Calu3 (cell line): ENCODE measurements around the gene ME1. TPM values are rescaled to one million over a fixed set of nuclear protein-coding genes. Genes with fewer than 3 reads are reported as not detected.

Experiments
- BruUV-seq: library from RNA; stranded (reverse); fragments of 400-500 nt; replicated peaks from 2 replicates; lab custom pipeline; 2021; lab: Mats Ljungman, UMichigan
- CTCF ChIA-PET: fragments of 300-600 bp; sonication (Branson Sonifier 250); formaldehyde crosslinking; loops from one replicate; lab custom pipeline; 2022; ENCODE audit warnings: antibody characterized with exemption; lab: Charles Lee
- DNase-seq: peaks from one replicate; pipeline ENCODE4 v3.0.0; 2022
- H3K27ac Mint-ChIP-seq: one replicate; pipeline ENCODE4 v1.8.0; 2022; ENCODE audit warnings: mixed read lengths; ENCODE audit not compliant: unreplicated experiment
- H3K27me3 Mint-ChIP-seq: one replicate; pipeline ENCODE4 v1.8.0; 2022; ENCODE audit warnings: mixed read lengths; ENCODE audit not compliant: unreplicated experiment
- H3K36me3 Mint-ChIP-seq: one replicate; pipeline ENCODE4 v1.8.0; 2022; ENCODE audit warnings: mild to moderate bottlenecking, moderate library complexity, mixed read lengths; ENCODE audit not compliant: insufficient read depth, unreplicated experiment
- H3K4me1 Mint-ChIP-seq: one replicate; pipeline ENCODE4 v1.8.0; 2022; ENCODE audit warnings: mild to moderate bottlenecking, low read depth, mixed read lengths; ENCODE audit not compliant: unreplicated experiment
- H3K4me3 Mint-ChIP-seq: one replicate; pipeline ENCODE4 v1.8.0; 2022; ENCODE audit warnings: mild to moderate bottlenecking, low read depth, moderate library complexity, mixed read lengths; ENCODE audit not compliant: unreplicated experiment
- H3K9me3 Mint-ChIP-seq: one replicate; pipeline ENCODE4 v1.8.0; 2022; ENCODE audit warnings: low read depth, mixed read lengths; ENCODE audit not compliant: unreplicated experiment
- intact Hi-C: fragments of 100-400 bp; cut with micrococcal nuclease; formaldehyde crosslinking; loops from one replicate; pipeline ENCODE4 v1.10.0; 2022; ENCODE audit not compliant: unreplicated experiment
- total RNA-seq: library from RNA; stranded (reverse); gene quantifications from 2 replicates; pipeline ENCODE4 v1.2.3, GENCODE V29; 2022
- TF ChIP-seq, protein P1 (sequence below): fragments of 200-600 bp; IDR thresholded peaks from one replicate; pipeline ENCODE4 v1.8.0; 2022; ENCODE audit warnings: antibody characterized with exemption; ENCODE audit not compliant: unreplicated experiment

Gene ME1
- total RNA-seq, 1 experiment from 2014 or later: 14.5 TPM

DNA sequence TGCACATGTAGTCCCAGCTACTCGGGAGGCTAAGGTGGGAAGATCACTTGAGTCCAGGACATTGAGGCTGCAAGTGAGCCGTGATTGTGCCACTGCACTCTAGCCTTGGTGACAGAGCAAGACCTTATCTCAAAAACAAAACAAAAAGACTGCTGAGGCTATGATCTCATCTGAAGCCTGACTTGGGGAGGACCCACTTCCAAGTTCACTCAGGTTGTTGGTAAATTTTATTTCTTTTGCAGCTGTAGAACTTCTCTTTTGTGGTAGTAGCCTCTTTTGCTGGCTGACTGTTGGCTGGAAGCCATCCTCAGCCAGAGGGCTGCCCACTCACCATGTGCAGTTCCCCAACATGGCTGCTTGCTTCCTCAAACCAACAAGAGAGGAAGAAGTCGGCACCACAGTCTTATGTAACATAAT, 36.8 kb upstream of the ME1 start:
- intact Hi-C loops: no loop called here
- no TSS peak for BruUV-seq
- no peaks in the 10 kb centered on the region for H3K4me1 Mint-ChIP-seq
- no peaks in the 10 kb centered on the region for H3K36me3 Mint-ChIP-seq
- CTCF ChIA-PET: no interaction called here
- TF ChIP-seq, protein P1, sequence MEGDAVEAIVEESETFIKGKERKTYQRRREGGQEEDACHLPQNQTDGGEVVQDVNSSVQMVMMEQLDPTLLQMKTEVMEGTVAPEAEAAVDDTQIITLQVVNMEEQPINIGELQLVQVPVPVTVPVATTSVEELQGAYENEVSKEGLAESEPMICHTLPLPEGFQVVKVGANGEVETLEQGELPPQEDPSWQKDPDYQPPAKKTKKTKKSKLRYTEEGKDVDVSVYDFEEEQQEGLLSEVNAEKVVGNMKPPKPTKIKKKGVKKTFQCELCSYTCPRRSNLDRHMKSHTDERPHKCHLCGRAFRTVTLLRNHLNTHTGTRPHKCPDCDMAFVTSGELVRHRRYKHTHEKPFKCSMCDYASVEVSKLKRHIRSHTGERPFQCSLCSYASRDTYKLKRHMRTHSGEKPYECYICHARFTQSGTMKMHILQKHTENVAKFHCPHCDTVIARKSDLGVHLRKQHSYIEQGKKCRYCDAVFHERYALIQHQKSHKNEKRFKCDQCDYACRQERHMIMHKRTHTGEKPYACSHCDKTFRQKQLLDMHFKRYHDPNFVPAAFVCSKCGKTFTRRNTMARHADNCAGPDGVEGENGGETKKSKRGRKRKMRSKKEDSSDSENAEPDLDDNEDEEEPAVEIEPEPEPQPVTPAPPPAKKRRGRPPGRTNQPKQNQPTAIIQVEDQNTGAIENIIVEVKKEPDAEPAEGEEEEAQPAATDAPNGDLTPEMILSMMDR: no peak
- H3K27me3 Mint-ChIP-seq: no peaks in the 10 kb centered on the region
- no peak overlapping the region for H3K4me3 Mint-ChIP-seq
- no peaks in the 10 kb centered on the region for H3K9me3 Mint-ChIP-seq
- H3K27ac Mint-ChIP-seq: no peak overlapping the region
- DNase-seq: no peak

DNA sequence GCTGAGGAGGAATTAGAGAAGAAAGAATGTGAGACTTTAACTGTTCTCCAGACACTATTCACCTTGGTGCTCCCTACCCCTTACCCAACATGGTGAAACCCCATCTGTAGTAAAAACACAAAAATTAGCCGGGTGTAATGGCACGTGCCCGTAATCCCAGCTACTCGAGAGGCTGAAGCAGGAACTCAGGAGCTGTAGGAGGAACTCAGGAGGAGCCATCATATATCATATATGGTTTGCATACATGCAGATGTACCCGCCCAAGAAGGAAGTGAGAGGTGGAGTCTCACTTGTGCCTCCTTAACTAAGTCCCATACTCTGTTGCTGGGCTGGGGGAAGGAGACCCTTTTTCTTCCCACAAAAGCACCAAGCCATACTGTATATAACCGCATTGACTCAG, 35.5 kb upstream of the ME1 start:
- Mint-ChIP-seq H3K9me3 (no peaks in the 10 kb centered on the region), H3K36me3 (no peaks in the 10 kb centered on the region), H3K4me3 (no peak overlapping the region), H3K4me1 (no peaks in the 10 kb centered on the region), H3K27ac (no peak overlapping the region), H3K27me3 (no peaks in the 10 kb centered on the region)
- CTCF ChIA-PET: interaction anchor here (0.6 kb wide), 1 partner anchor 14 kb away, joined by 3 read pairs; no protein-coding TSS in a partner anchor
- BruUV-seq: no TSS peak
- no peak for DNase-seq
- TF ChIP-seq, protein P1: no peak
- intact Hi-C loops: no loop called here

DNA sequence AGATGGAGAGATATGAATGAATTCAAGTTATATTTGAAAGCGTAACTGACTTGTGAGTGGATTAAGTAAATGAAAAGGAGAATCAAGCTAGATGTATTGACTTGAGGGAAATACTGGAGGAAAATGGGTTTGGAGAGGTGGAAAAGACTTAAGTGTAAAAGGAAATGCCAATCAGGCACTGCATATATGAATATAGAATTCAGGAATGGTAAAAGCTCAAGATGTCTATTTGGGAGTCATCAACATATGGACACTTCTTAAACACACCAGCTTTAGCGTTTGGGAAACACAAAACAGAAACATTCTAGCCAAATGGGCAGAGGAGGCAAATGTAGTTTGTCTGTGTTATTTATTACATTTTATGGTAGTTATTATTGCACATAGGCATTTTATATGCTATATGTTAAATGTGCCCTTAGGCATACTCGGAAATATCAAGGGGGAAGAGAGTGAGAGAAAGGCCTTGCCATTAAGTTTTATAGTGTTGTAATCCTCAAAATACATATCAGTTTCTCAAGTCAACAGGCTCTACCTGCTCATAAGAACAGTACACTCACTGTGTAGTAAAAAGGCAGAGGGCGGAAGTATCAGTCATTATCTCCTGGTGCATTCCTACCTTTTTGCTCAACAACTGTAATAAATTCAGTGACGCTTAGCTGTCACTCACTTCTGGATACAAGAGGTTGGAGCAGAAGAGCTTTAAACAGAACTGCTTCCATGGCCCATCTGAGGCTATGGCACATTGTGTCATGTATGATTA, 33.7 kb upstream of the ME1 start:
- Mint-ChIP-seq H3K27ac (no peak overlapping the region), H3K27me3 (no peaks in the 10 kb centered on the region), H3K36me3 (no peaks in the 10 kb centered on the region), H3K4me3 (no peak overlapping the region), H3K9me3 (no peaks in the 10 kb centered on the region), H3K4me1 (peaks cover 6% of the 10 kb centered on the region)
- intact Hi-C loops: no loop called here
- no peak for DNase-seq
- CTCF ChIA-PET: no interaction called here
- BruUV-seq: no TSS peak
- TF ChIP-seq, protein P1: no peak

DNA sequence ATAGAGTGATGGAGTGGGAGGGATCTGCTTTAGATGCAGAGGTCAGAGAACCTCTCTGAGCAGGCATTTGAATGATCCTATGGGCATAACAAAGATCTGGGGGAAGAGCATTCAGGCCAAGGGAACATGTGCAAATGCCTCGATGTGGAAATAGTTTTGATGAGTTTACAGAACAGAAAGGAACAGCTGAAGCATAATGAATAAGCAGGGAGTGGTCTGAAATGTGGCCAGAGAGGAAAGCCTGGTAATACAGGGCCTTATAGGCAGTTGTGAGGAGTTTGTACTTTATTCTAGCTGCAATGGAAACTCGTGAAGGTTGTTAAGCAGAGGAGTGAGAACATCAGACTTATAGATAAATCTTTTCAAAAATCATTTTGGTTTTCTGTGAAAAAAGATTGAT, 33.0 kb upstream of the ME1 start:
- H3K27me3 Mint-ChIP-seq: no peaks in the 10 kb centered on the region
- TF ChIP-seq, protein P1: no peak
- intact Hi-C loops: no loop called here
- no peaks in the 10 kb centered on the region for H3K9me3 Mint-ChIP-seq
- H3K4me1 Mint-ChIP-seq: peaks cover 10% of the 10 kb centered on the region
- no peak overlapping the region for H3K4me3 Mint-ChIP-seq
- no peak overlapping the region for H3K27ac Mint-ChIP-seq
- BruUV-seq: no TSS peak
- no peak for DNase-seq
- H3K36me3 Mint-ChIP-seq: no peaks in the 10 kb centered on the region
- CTCF ChIA-PET: no interaction called here
